ENCODE data around the gene CADM1. TPM values are rescaled to one million over a fixed set of nuclear protein-coding genes. Genes with fewer than 3 reads are reported as not detected.

The CADM1 gene
- total and polyA plus RNA-seq, 2 donors (not counting 3 experiments of a cell fraction or from before 2014, with no cell fraction given) = 0.52 to 2.6 TPM

GRCh38 chr11:115430345-115430744, 73.9 kb downstream of the CADM1 start:
- no peaks in the 10 kb centered on the region for H3K9me3 ChIP-seq (replicated peaks; ENCODE audit: control insufficient read depth, insufficient read depth, low read length)
- H3K4me1 ChIP-seq (ENCODE audit: control insufficient read depth, extremely low read depth, insufficient read depth, low read length) = no peaks in the 10 kb centered on the region
- H3K79me2 ChIP-seq (ENCODE audit: control insufficient read depth, insufficient read depth, low read length) = no peaks in the 10 kb centered on the region
- intact Hi-C loops (cut with micrococcal nuclease) = no loop called here
- no peak overlapping the region for H3K4me2 ChIP-seq (ENCODE audit: insufficient read depth, low read length)
- FAIRE-seq = no peak
- H3K9ac ChIP-seq (replicated peaks; ENCODE audit: extremely low read depth, insufficient read depth, low read length) = no peak overlapping the region
- ChIA-PET POLR2A (no interaction called here), CTCF (no interaction called here)
- DNase-seq (ENCODE audit: low read depth, low spot score) = no peak
- H3K27ac ChIP-seq (ENCODE audit: insufficient read depth, low read depth, low read length) = no peak overlapping the region
- dilution Hi-C loops (cut with MboI; ENCODE audit: extremely low pct_ligation_motif_present, low sequenced_read_pairs) = no loop called here
- H3K27me3 ChIP-seq (ENCODE audit: control insufficient read depth in 2 of 2, insufficient read depth in 2 of 2, low read length in 2 of 2) = no peaks in the 10 kb centered on the region
- no peak overlapping the region for H2AFZ ChIP-seq (ENCODE audit: low read depth, low read length)
- H3K9me1 ChIP-seq (replicated peaks; ENCODE audit: control insufficient read depth, extremely low read depth, insufficient read depth, low read length) = no peaks in the 10 kb centered on the region
- BruUV-seq (replicated peaks) = no TSS peak
- no peaks in the 10 kb centered on the region for H4K20me1 ChIP-seq (replicated peaks; ENCODE audit: control insufficient read depth, extremely low read depth, insufficient read depth, low read length)
- no peak for TF ChIP-seq JUN (IDR thresholded peaks at IDR 0.05; ENCODE audit: borderline replicate concordance, insufficient read depth, insufficient read length, low read depth)
- TF ChIP-seq POLR2A (IDR thresholded peaks at IDR 0.05; ENCODE audit: low read depth, low read length) = no peak
- TF ChIP-seq GATA2 (IDR thresholded peaks at IDR 0.05; ENCODE audit: insufficient read depth, insufficient read length, low read depth, low read length) = no peak
- no peak for TF ChIP-seq MAX (IDR thresholded peaks at IDR 0.05; ENCODE audit: insufficient read depth, insufficient read length)
- H3K36me3 ChIP-seq (ENCODE audit: control insufficient read depth in 2 of 2, extremely low read depth in 1 of 2, insufficient read depth in 2 of 2, low read length in 2 of 2) = no peaks in the 10 kb centered on the region
- H3K4me3 ChIP-seq (replicated peaks in 1 of 3; ENCODE audit: insufficient read depth in 1 of 3, low read depth in 1 of 3, low read length in 3 of 3) = no peak overlapping the region

- H3K9ac ChIP-seq (replicated peaks; ENCODE audit: extremely low read depth, insufficient read depth, low read length) = no peak overlapping the region
- H3K4me1 ChIP-seq (ENCODE audit: control insufficient read depth, extremely low read depth, insufficient read depth, low read length) = no peaks in the 10 kb centered on the region
- H3K79me2 ChIP-seq (ENCODE audit: control insufficient read depth, insufficient read depth, low read length) = no peaks in the 10 kb centered on the region
- H3K4me2 ChIP-seq (ENCODE audit: insufficient read depth, low read length) = no peak overlapping the region
- no peak for TF ChIP-seq MYC (IDR thresholded peaks at IDR 0.05; ENCODE audit: low read depth, low read length)
- TF ChIP-seq JUN (IDR thresholded peaks at IDR 0.05; ENCODE audit: borderline replicate concordance, insufficient read depth, insufficient read length, low read depth) = no peak
- TF ChIP-seq POLR2A (IDR thresholded peaks at IDR 0.05; ENCODE audit: low read depth, low read length) = no peak
- TF ChIP-seq EZH2 (IDR thresholded peaks at IDR 0.05; ENCODE audit: borderline replicate concordance, low read depth, low read length, severe bottlenecking) = no peak
- no peak for TF ChIP-seq MAX (IDR thresholded peaks at IDR 0.05; ENCODE audit: insufficient read depth, insufficient read length)
- no peak for TF ChIP-seq FOS (IDR thresholded peaks at IDR 0.05; ENCODE audit: borderline replicate concordance, insufficient read depth, low read length)
- no peak for TF ChIP-seq POLR2AphosphoS5 (IDR thresholded peaks at IDR 0.05; ENCODE audit: insufficient read depth, low read depth, low read length)
- no peak for TF ChIP-seq GATA2 (IDR thresholded peaks at IDR 0.05; ENCODE audit: insufficient read depth, insufficient read length, low read depth, low read length)
- no peak for TF ChIP-seq CTCF (IDR thresholded peaks at IDR 0.05; ENCODE audit: extremely low read depth in 1 of 2, insufficient read depth in 1 of 2, low read depth in 1 of 2, low read length in 2 of 2)
- intact Hi-C loops (cut with micrococcal nuclease) (no loop called here), dilution Hi-C loops (cut with MboI; ENCODE audit: extremely low pct_ligation_motif_present, low sequenced_read_pairs) (no loop called here)
- POLR2A ChIA-PET = no interaction called here
- H3K27me3 ChIP-seq (ENCODE audit: control insufficient read depth in 2 of 2, insufficient read depth in 2 of 2, low read length in 2 of 2) = no peaks in the 10 kb centered on the region
- no peak for FAIRE-seq
- no peak for DNase-seq (ENCODE audit: low read depth, low spot score)
- CTCF ChIA-PET = no interaction called here
- H2AFZ ChIP-seq (ENCODE audit: low read depth, low read length) = no peak overlapping the region
- H3K27ac ChIP-seq (ENCODE audit: insufficient read depth, low read depth, low read length) = no peak overlapping the region
- no TSS peak for BruUV-seq (replicated peaks)
- H3K36me3 ChIP-seq (ENCODE audit: control insufficient read depth in 2 of 2, extremely low read depth in 1 of 2, insufficient read depth in 2 of 2, low read length in 2 of 2) = no peaks in the 10 kb centered on the region
- H3K4me3 ChIP-seq (replicated peaks in 1 of 3; ENCODE audit: insufficient read depth in 1 of 3, low read depth in 1 of 3, low read length in 3 of 3) = no peak overlapping the region
- H3K9me1 ChIP-seq (replicated peaks; ENCODE audit: control insufficient read depth, extremely low read depth, insufficient read depth, low read length) = no peaks in the 10 kb centered on the region
- H3K9me3 ChIP-seq (replicated peaks; ENCODE audit: control insufficient read depth, insufficient read depth, low read length) = no peaks in the 10 kb centered on the region
- no peaks in the 10 kb centered on the region for H4K20me1 ChIP-seq (replicated peaks; ENCODE audit: control insufficient read depth, extremely low read depth, insufficient read depth, low read length)
Measured at GRCh38 chr11:115428306-115428705, 75.9 kb downstream of the CADM1 start.
